ENCODE data around the gene AP5Z1.

DNA sequence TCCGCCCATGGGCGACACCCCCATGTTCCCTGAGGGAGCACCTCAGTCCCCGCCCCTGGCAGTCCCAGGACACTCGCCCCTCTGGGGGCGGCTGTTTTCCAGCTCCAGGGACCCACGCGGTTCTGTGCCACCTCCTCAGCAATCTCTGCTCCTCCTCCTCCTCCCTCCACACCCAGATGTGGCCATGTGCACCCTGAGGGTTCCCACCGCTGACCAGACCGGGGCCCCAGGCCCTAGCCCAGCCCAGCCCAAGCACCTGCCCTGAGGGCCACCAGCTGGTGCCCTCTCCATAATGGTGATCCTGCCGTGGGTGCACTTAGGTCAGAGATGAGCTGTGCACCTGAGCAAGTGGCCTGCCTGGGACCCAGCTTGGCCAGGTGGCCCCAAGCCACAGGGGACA, 25.1 kb downstream of the AP5Z1 start:
- no peak for TF ChIP-seq POLR2A (IDR thresholded peaks at IDR 0.05)
- TF ChIP-seq, protein P1, sequence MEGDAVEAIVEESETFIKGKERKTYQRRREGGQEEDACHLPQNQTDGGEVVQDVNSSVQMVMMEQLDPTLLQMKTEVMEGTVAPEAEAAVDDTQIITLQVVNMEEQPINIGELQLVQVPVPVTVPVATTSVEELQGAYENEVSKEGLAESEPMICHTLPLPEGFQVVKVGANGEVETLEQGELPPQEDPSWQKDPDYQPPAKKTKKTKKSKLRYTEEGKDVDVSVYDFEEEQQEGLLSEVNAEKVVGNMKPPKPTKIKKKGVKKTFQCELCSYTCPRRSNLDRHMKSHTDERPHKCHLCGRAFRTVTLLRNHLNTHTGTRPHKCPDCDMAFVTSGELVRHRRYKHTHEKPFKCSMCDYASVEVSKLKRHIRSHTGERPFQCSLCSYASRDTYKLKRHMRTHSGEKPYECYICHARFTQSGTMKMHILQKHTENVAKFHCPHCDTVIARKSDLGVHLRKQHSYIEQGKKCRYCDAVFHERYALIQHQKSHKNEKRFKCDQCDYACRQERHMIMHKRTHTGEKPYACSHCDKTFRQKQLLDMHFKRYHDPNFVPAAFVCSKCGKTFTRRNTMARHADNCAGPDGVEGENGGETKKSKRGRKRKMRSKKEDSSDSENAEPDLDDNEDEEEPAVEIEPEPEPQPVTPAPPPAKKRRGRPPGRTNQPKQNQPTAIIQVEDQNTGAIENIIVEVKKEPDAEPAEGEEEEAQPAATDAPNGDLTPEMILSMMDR (IDR thresholded peaks at IDR 0.05), result no peak

All from transverse colon (tissue), 3 donors.